Esophagus muscularis mucosa (tissue), 3 donors: ENCODE results near the gene TMEM169.

Experiments
- POLR2A ChIP-seq: fragments of 450-650 bp; IDR thresholded peaks from one replicate; pipeline ENCODE4 v1.6.1; 2017; ENCODE audit warnings: antibody characterized with exemption, moderate library complexity, mild to moderate bottlenecking, low read depth
- TF ChIP-seq, protein P1 (sequence below), 3 experiments: fragments of 200-600 bp in 2 of 3; fragments of 450-650 bp in 1 of 3; sonication (generic) in 2 of 3; IDR thresholded peaks; one replicate each; pipeline ENCODE4 v1.5.1; 2017 to 2019; ENCODE audit warnings: antibody characterized with exemption in 3 of 3, mild to moderate bottlenecking in 2 of 3, moderate library complexity in 1 of 3

DNA sequence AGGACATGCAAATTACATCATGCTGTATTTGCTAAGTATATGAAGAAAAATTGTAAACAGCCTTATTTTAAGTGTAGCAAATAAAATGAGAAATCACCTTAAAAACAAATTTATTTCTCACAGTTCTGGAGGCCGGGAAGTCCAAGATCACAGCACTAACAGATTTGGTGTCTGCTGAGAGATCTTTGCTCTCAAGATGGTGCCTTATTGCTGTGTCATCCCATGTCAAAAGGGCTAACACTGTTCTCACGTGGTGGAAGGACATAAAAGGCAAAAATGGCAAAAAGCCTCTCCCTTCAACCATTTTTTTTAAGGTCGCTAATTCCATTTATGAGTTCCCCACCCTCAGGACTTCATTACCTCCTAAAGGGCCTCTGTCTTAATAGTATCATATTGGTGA lies 39.5 kb downstream of the TMEM169 start:
- TF ChIP-seq, protein P1, sequence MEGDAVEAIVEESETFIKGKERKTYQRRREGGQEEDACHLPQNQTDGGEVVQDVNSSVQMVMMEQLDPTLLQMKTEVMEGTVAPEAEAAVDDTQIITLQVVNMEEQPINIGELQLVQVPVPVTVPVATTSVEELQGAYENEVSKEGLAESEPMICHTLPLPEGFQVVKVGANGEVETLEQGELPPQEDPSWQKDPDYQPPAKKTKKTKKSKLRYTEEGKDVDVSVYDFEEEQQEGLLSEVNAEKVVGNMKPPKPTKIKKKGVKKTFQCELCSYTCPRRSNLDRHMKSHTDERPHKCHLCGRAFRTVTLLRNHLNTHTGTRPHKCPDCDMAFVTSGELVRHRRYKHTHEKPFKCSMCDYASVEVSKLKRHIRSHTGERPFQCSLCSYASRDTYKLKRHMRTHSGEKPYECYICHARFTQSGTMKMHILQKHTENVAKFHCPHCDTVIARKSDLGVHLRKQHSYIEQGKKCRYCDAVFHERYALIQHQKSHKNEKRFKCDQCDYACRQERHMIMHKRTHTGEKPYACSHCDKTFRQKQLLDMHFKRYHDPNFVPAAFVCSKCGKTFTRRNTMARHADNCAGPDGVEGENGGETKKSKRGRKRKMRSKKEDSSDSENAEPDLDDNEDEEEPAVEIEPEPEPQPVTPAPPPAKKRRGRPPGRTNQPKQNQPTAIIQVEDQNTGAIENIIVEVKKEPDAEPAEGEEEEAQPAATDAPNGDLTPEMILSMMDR (IDR thresholded peaks at IDR 0.05) = no peak
- TF ChIP-seq POLR2A = no peak
